Heart right ventricle (tissue), 16 donors: ENCODE data around the gene CHPF. TPM values are rescaled to one million over a fixed set of nuclear protein-coding genes. Genes with fewer than 3 reads are reported as not detected.

ENCODE experiments used
- ATAC-seq, 8 donors: fragments of 200-7000 bp; cut with Tn5 transposase; one replicate each; pipeline ENCODE4 v1.9.1; 2020; ENCODE audit warnings: mild to moderate bottlenecking in 8 of 8, moderate library complexity in 8 of 8, moderate number of reproducible peaks in 1 of 8
- DNase-seq, 2 donors: peaks; one replicate each; pipeline ENCODE4 v3.0.0-alpha.2; 2020
- H3K27ac ChIP-seq, 10 donors: fragments of 200-600 bp; sonication (generic) in 2 of 10; one replicate each; pipeline versions ENCODE4 v1.5.0 to v1.8.0; 2020 to 2022; ENCODE audit warnings: mild to moderate bottlenecking in 3 of 10
- H3K27me3 ChIP-seq, 7 donors: fragments of 200-600 bp; one replicate each; pipeline ENCODE4 v1.8.0; 2021 to 2022; ENCODE audit warnings: mild to moderate bottlenecking in 2 of 7
- H3K36me3 ChIP-seq, 9 donors: fragments of 200-600 bp; sonication (generic) in 1 of 9; one replicate each; pipeline versions ENCODE4 v1.5.0 to v1.8.0; 2020 to 2022; ENCODE audit warnings: mild to moderate bottlenecking in 2 of 9
- H3K4me1 ChIP-seq, 9 donors: fragments of 200-600 bp; sonication (generic) in 1 of 9; one replicate each; pipeline versions ENCODE4 v1.5.0 to v1.8.0; 2020 to 2022; ENCODE audit warnings: mild to moderate bottlenecking in 4 of 9
- H3K4me3 ChIP-seq, 10 donors: fragments of 200-600 bp; sonication (generic) in 2 of 10; one replicate each; pipeline versions ENCODE4 v1.5.0 to v1.8.0; 2020 to 2022; ENCODE audit warnings: mild to moderate bottlenecking in 7 of 10, moderate library complexity in 2 of 10
- H3K9me3 ChIP-seq, 11 donors: fragments of 200-600 bp in 10 of 11; sonication (generic) in 2 of 11; one replicate each; pipeline versions ENCODE4 v1.5.0 to v1.8.0; 2013 to 2022; ENCODE audit warnings: mild to moderate bottlenecking in 2 of 11, control low read depth in 1 of 11, moderate library complexity in 1 of 11
- CTCF ChIP-seq, 9 donors: fragments of 200-600 bp; sonication (generic) in 2 of 9; IDR thresholded peaks; one replicate each; pipeline versions ENCODE4 v1.5.0 to v1.8.0; 2021 to 2022; ENCODE audit warnings: antibody characterized with exemption in 9 of 9, mild to moderate bottlenecking in 5 of 9, moderate library complexity in 1 of 9
- WGBS, 2 donors: extraction: QIAGEN DNeasy Blood & Tissue Kit; methylation state at CpG; one replicate each; pipeline ENCODE4 v1.1.7; 2013; ENCODE audit warnings: inconsistent platforms in 1 of 2; 5-methylcytosine and 5-hydroxymethylcytosine counted together
- intact Hi-C, 10 donors: fragments of 100-400 bp; cut with DNase I; formaldehyde crosslinking; loops; one replicate each; pipeline versions ENCODE4 v1.11.1 to v1.14.2; 2022
- polyA plus RNA-seq, 2 donors: library from polyadenylated mRNA; stranded (reverse); fragments of 200-250 nt; gene quantifications; one replicate each; pipeline ENCODE4 v1.2.3, GENCODE V29; 2013
- total RNA-seq, 10 donors: library from RNA; stranded (reverse); fragmentation: NEBNext Ultra II Directional in 3 of 10; extraction: Animal tissue kit (Norgen Biotek cat#: 25700) in 3 of 10; gene quantifications; one replicate each; pipeline versions ENCODE4 v1.2.1 to v1.2.4, GENCODE V29; 2021 to 2023
- donor health status: Arrhythmogenic right ventricular cardiomyopathy.
- donor health status: ischemic (EF 13 %, LVEDD 7.1; RV severe dilation, severe dysfunction).
- donor health status: healthy with polysubstance abuse.
- donor health status: DM: no; HTN: yes; CAD: no.
- donor health status: DM: no; HTN: no; CAD: no.
- donor health status: ischemic (EF 25% LVEDD 6.9; RV normal size, moderate dysfunction).
- donor health status: ischemic (EF 25% LVEDD 5.7; RV mildly dilated, moderate dysfunction).
- donor health status: healthy.
- donor health status: DM: yes; HTN: yes; CAD: no.
- donor health status: Ischemic cardiomyopathy.
- donor health status: ischemic (EF 35%, LVEDD 5.7; RV mildly dilated, moderate dysfunction).
- donor health status: nonischemic (EF 11% LVEDD 7.7; RV severe dilation, severe dysfunction).
- donor health status: DM: yes; HTN: yes; CAD: no.
- donor health status: PGD.
- donor health status: ischemic (EF 29% LVEDD 5.4; RV normal size, mild dysfunction).
- donor health status: nonischemic (EF 23%, LVEDD 6.1; RV moderate dilation, normal function).

CHPF gene
- total and polyA plus RNA-seq, 12 donors = 66.5 to 221 (median 95.9) TPM

DNA sequence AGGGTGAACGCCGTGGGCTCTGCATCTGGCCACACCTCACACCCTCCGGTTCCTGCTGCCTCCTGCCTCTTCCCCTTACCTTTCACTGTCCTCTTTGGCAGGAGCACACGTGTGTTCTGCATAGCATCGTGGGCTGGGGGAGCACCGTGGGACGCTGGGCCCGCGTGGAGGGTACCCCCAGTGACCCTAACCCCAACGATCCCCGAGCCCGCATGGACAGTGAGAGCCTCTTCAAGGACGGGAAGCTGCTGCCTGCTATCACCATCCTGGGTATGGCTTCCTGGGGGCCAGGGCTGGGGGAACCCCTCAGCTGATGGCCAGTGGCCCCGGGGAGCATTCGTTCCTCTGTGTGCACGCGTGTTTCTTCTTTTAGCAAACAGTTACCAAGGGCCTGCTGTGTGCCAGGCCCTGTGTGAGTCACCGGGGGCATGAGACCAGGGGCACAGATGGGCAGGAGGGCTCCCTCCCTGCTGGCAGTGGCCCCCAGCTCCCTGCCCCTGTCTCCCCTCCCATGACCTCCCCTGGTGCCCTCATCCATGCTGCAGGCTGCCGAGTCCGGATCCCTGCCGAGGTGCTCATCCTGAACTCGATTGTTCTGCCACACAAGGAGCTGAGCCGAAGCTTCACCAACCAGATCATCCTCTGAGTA lies 37.3 kb downstream of the CHPF start:
- H3K36me3 ChIP-seq = peaks cover 0 to 60% (median 31%) of the 10 kb centered on the region in 9 donors
- H3K4me1 ChIP-seq = peaks cover 0 to 37% (median 20%) of the 10 kb centered on the region in 9 donors
- intact Hi-C loops = no loop called here
- no peak overlapping the region for H3K27ac ChIP-seq
- no peak for TF ChIP-seq CTCF (IDR thresholded peaks at IDR 0.05)
- ATAC-seq (no peak), DNase-seq (no peak)
- WGBS, 2 donors = 88% methylated on average over 23 of the region's 23 CpGs
- peaks cover 0 to 26% (median 12%) of the 10 kb centered on the region in 7 donors for H3K27me3 ChIP-seq
- no peaks in the 10 kb centered on the region for H3K9me3 ChIP-seq
- H3K4me3 ChIP-seq = no peak overlapping the region

DNA sequence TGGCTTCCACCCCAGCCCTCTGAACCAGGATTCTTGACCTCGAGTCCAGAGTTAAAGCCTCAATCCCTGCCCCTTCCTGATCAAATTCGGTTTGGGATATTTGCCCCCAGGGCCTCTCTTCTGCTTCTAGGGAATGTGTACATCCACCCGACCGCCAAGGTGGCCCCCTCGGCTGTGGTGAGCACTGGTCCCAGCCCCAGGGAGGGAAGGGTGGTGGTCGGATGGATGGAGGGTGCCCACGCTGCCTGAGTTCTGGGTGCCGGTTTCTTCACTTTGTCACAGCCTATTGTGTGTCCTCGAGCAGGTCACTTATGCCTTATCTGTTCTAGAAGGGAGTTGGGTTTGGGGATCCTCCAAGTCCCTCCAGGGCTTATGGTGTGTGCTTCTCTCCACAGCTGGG lies 38.0 kb downstream of the CHPF start:
- H3K36me3 ChIP-seq = peaks cover 0 to 60% (median 31%) of the 10 kb centered on the region in 9 donors

DNA sequence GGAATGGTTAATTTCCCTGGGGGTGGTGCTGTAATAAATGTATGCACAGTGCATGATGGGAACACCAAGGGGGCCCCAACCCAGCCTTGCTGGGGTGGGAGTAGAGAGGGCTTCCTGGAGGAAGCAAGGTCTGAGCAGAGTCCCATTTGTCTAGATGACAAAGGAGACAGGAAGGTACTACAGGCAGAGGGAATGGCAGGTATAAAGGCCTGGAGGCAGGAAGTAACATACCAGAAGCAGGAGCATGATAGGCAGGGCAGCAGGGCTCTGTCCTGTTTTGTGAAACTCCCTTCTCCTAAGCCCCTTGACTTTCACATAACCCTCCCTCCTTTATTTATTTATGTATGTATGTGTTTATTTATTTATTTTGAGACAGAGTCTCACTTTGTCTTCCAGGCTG lies 41.0 kb downstream of the CHPF start:
- Histone ChIP-seq H3K27ac (no peak overlapping the region), H3K4me1 (peaks cover under 1 to 27% (median 19%) of the 10 kb centered on the region in 9 donors), H3K4me3 (no peak overlapping the region), H3K36me3 (peaks cover 0 to 60% (median 31%) of the 10 kb centered on the region in 9 donors), H3K9me3 (no peaks in the 10 kb centered on the region), H3K27me3 (peaks cover 0 to 2% (median 0%) of the 10 kb centered on the region in 7 donors)
- intact Hi-C loops = no loop called here
- no peak for ATAC-seq
- DNase-seq = no peak
- no peak for TF ChIP-seq CTCF (IDR thresholded peaks at IDR 0.05)

More for the DNA sequence above, 38.0 kb downstream of the CHPF start:
- no peak for TF ChIP-seq CTCF (IDR thresholded peaks at IDR 0.05)
- Histone ChIP-seq H3K4me1 (peaks cover 0 to 37% (median 20%) of the 10 kb centered on the region in 9 donors), H3K27ac (no peak overlapping the region), H3K4me3 (no peak overlapping the region), H3K27me3 (peaks cover 0 to 19% (median 5%) of the 10 kb centered on the region in 7 donors), H3K9me3 (no peaks in the 10 kb centered on the region)
- intact Hi-C loops = no loop called here
- no peak for DNase-seq
- ATAC-seq = no peak
- WGBS, 2 donors = 91 to 93% methylated on average over 9 of the region's 9 CpGs

DNA sequence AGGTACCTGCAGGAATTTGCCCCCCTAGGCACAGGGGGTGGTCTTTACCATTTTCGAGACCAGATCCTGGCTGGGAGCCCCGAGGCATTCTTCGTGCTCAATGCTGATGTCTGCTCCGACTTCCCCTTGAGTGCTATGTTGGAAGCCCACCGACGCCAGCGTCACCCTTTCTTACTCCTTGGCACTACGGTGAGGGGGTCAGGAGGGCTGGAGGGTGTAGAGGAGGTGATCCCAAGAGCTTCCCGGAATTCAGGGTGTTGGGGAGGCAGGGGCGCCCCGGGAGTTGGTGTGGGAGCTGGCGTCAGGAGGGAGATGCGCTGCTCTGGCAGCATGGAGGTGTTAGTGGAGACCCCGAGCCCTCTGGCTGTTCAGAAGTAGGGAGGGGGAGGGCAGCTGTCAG lies 41.8 kb downstream of the CHPF start:
- DNase-seq (no peak), ATAC-seq (no peak)
- Histone ChIP-seq H3K36me3 (peaks cover 0 to 54% (median 31%) of the 10 kb centered on the region in 9 donors), H3K9me3 (no peaks in the 10 kb centered on the region), H3K4me1 (peaks cover 8 to 30% (median 20%) of the 10 kb centered on the region in 9 donors), H3K27ac (no peak overlapping the region), H3K4me3 (no peak overlapping the region), H3K27me3 (peaks cover 0 to 10% (median 0%) of the 10 kb centered on the region in 7 donors)
- TF ChIP-seq CTCF (IDR thresholded peaks at IDR 0.05) = no peak
- WGBS, 2 donors = 92% methylated on average over 14 of the region's 14 CpGs
- intact Hi-C loops = no loop called here
